DMS53 (cell line): Measurements from ENCODE around the gene CFAP54.
"Not testable (repeated sequence)": the region's sequence is repeated elsewhere in the genome, so short reads cannot be mapped to it uniquely, and the experiment has no call there.

Experiments
- DNase-seq: peaks from one replicate; lab custom pipeline; 2025; lab: John Stamatoyannopoulos, UW

CFAP54 gene, protein sequence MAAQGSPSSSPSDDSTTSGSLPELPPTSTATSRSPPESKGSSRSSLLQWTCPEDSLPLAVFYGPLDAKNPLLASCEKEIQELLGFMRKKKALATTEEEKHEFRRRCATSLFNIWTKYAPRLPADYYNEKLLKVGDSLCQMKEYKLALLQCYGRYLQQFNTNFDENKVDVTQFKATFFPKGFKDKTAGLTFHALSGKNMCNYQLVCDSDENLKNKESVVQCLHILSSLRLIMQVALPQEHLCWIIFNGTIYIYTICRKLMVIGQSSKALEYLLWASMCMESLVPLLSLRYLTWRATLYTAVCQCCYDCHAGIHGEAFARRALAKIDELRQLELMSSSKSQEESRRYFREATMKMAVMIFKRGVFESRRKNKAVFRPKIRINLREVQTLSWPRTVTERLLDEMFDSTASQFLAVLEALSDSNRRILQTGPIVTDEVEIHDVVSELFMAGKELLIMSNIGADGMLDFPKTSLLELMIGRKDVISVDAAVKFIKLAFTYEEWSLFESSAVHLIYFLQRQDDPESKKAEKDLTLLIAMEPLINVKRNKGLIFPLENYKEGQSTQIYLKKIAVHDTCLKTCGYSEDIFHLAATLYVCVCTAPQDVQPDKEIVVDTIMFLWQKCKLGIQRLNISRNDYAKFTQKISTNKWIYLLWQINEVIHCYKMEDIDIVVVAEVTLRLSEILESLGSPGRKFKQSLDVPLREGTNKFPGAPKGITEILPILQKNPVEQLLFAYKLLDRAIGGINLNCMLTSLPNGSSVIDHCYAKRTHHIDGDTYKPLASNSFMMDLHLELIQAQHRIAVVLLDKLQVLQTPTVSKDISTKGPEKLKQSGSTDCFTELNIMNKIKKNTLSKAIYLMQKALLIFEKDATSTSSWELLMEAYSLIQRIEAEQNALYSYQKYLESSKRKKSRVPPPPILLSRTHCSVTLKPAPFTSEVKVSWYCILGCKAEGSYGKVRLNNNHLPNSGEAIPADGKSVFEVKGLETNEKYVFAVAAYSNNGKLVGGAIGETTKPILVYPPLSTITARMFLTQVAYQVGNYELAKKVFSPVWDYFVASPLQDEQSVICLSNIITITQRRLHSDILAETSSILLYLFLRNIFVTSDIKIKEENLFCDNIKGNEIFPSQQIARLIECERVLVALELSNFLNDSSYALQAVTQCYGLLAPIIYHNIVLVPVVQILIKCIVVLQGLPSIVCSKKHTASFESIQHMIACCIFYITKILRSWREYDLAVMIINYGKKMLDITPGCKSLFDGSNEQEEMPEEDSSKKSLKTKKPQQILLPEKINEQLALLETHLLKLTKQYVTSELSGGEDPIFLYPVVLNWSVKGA (N-terminal part only)

DNA sequence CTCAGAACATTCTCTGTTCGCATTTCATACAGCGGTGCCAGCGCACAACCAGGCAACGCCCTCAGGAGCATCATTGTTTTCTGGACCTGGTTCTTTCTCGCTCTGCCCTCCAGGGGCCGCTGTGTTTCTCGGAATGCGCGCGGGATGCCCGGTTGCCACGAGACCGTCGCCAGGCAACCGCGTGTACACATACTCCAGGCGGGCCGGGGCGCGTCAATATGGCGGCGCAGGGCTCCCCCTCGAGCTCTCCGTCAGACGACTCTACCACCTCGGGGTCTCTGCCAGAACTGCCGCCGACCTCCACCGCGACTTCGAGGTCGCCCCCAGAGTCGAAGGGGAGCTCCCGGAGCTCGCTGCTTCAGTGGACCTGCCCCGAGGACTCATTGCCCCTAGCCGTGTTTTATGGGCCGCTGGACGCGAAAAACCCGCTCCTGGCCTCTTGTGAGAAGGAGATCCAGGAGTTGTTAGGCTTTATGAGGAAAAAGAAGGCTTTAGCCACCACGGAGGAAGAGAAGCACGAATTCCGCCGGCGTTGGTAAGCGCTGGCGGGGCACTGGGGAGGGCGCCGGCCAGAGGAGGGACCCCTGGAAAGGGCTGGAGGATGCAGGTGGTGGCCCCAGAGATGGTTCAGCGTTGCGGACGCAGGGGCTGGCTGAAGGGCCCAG is at the start of gene CFAP54:
TSS of gene CFAP54 (plus strand) at position 186 of the 665 bp plus-strand sequence. CDS start at position 219, 33 bp downstream.
- DNase-seq = peak; percentile 99

DNA sequence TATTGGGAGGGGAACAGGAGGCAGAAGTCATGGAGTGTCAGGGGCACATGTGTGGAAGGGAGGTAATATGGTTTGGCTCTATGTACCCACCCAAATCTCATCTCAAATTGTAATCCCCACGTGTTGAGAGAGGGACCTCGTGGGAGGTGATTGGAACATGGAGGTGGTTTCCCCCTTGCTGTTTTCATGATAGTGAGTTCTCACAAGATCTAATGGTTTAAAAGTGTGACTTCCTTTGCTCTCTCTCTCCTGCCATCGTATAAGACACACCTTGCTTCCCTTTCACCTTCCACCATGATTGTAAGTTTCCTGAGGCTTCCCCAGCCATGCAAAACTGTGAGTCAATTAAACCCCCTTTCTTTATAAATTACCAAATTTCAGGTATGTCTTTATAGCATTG is 47.6 kb upstream of the CFAP54 start:
- DNase-seq = no peak

DNA sequence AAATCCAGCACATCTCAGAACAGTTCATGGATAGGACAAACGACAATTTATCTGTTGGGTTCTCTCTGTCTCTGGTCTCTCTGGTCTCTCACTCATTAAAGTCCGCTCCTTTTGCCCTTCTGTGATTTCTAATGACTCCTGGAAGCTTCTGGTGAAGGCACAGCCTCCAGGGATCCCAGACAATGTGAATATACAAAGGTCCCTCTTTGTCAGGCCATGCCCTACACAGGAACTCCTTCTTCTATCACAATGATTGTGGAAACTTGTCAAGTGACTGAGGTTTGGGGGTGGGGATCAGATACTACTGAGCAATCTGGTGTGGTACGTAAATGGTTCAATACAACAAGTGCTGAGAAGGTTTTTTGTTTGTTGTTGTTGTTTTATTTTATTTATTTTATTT is 46.5 kb upstream of the CFAP54 start:
- DNase-seq = no peak

DNA sequence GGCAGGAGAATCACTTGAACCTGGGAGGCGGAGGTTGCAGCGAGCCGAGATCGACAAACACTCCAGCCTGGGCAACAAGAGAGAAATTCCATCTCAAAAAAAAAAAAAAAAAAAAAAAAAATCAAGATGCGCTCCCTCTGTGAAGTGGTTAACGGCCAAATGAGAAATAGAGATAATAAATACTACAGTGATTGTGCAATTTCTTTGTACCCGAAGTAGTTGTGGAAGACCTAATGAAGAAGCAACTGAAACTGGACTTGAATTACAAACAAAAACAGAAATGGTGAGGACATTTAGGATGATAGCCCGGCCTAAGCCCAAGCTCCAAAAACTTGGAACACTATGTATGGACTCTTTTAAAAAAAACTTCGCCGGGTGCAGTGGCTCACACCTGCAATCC is 45.0 kb upstream of the CFAP54 start:
- no peak for DNase-seq

DNA sequence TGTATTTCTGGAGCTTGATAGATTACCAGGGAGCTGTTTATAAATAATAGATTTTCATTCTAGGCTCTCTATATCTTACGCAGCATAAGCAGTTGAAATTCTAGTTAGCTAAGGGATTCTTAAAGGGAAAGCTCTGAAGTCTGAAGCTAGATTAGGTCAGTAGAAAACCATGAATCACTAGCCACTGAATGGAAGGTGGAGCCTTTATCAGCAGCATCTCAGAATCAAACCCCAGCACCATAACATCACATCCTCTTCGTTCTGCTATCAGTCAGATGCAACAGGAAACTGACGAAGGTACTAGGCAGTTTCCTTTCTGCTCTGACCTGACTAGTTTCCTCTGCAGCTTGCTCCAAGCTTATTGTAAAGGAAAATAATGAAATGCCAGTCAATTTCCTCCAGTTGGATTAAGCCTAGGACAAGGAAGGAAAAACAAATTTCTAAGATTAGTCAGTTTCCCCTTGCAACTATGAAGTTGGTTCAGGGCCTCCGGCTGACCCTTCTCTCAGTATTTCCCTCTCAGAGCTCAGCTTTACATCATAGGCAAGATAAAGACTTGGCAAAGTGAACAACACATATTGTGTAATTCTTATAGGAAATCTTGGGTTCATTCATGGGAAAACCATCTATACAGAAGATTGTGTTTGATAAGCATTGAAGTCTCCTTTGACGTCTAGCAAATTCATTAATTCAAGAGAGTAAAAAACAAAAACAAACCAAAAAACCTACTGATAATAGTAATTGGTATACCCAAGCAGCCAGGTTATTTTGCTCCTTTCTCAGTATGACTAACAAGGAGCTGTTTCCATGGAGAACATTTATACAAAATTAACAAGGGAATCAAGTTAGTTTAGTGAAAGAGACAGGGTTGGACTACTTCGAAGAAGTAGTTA is 43.4 kb upstream of the CFAP54 start:
- peak; percentile 14 for DNase-seq

DNA sequence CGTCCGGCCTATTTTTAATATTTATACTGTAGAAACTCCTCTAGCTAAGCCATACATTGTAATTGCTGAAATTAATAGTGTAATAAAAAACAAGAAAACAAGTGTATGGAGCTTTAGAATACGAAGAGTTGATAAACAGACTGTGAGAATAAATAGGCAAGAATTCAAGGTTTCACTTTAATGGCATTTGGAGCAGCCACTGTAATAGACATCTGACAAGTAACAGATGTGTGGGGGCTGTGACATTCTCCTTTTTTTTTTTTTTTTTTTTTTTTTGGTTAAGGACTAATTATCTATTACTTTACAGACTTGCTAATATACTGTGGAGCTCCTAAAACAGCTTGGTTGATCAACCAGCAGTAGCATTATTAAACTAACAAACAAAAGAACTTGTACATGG is 42.1 kb upstream of the CFAP54 start:
- no peak for DNase-seq

DNA sequence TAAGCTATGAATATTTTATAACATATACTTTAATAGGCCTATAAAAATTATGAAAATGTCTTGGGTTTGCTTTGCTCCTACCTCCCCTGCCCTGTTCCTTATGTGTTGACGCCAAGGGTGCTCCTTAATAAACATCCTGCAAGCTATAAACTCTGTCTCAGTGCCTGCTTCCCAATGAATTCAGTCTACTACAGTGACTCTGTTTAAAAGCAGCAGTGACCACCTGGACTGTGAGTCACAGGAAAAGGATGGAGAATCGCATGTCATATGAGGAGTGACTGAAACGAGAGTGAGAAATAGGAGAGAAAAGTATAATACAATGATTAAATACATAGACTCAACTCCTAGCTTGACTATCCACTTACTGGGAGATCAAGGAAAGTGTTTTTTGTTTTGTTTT is 41.1 kb upstream of the CFAP54 start:
- peak; percentile 64 for DNase-seq

DNA sequence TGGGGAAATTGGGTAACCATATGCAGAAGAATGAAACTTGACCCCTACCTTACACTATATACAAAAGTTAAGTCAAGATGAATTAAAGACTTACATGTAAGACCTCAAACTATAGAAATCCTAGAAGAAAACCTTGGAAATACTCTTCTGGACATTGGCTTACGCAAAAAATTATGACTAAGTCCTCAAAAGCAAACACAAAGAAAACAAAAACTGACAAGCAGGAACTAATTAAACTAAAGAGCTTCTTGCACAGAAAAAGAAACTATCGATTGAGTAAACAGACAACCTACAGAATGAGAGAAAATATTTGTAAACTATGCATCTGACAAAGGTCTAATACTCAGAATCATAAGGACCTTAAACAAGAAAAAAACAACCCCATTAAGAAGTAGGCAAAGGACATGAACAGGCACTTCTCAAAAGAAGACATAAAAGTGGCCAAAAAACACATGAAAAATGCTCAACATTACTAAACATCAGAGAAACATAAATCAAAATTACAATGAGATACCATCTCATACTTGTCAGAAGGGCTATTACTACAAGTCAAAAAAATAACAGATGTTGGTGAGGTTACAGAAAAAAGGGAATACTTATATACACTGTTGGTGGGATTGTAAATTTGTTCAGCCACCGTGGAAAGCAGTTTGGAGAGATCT is 37.0 kb upstream of the CFAP54 start:
- peak; percentile 25 for DNase-seq

DNA sequence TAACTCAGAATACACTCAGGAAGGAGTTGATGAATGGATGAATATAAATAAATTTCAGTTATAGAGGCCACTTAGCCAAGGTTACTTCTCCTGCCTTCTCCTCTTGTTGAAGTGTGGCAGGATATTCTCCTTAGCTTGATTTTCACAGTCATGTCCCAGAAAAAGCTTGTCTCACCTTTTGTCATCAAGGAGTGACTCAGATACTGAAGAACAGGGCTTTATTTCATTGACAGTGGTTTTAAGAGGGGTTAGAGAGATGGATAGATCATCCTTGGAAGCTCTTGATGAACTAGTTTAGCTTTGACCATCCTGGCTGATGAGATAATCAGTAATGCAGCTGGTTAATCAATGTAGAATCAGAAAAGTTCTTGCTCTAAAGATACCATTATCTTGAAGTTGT is 35.0 kb upstream of the CFAP54 start:
- DNase-seq = peak; percentile 61

DNA sequence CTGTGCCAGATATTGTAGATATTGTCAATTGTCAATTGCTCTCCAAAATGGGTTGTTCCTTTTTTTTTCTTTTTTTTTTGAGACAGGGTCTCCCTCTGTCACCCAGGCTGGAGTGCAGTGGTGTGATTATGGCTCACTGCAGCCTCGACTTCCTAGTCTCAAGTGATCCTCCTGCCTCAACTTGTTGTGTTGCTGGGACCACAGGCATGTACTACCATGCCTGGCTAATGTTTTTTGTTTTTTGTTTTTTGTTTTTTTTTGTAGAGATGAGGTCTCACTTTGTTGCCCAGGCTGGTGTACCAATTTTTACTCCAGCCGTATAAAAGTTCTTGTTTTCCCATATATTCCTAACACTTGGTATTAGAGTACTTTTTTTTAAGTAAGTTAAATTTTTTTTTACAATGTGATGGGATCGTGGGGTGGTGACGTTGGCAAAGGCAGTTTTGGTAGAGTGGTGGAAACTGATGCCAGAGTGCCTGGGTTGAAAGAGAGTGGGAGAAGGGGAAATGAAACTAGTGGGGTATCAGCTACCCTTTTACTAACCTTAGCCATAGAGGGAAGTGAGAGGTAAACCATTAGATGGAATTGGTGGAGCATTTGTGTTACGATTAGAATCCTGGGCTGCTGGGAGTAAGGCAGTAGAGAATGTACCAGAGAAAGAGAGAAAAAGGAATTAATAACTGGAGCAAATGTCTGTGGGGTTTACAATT is 33.0 kb upstream of the CFAP54 start:
- no peak for DNase-seq

DNA sequence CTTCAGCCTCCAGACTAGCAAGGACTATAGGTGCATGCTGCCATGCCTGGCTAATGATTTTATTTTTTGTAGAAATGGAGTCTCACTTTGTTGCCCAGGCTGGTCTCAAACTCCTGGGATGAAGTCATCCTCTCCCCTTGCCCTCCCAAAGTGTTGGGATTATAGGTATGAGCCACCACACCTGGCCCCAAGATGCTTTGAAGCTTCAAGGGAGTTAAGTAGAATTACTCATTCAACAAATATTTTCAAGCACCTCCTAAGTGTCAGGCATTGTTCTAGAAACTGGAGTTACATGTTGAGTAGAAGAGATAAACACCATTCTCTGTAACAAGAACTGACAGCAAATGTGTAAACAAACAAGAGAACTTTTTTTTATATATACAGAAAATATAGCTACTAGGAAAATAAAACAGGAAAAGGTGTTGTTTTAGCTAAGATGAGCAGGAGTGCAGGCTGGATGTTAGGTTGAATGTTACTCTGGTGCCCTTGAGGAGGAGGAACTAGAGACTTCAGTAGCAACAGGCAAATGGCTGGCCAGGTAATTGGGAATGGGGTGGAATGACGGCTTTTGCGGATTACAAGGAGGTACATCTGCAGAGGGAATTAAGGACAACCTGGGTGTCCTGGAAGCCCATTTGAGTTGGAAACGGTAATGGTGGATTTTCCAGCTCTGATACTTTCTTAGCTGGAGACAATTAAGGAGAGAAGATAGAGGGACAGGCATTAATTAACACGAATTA is 32.0 kb upstream of the CFAP54 start:
- peak; percentile 98 for DNase-seq

DNA sequence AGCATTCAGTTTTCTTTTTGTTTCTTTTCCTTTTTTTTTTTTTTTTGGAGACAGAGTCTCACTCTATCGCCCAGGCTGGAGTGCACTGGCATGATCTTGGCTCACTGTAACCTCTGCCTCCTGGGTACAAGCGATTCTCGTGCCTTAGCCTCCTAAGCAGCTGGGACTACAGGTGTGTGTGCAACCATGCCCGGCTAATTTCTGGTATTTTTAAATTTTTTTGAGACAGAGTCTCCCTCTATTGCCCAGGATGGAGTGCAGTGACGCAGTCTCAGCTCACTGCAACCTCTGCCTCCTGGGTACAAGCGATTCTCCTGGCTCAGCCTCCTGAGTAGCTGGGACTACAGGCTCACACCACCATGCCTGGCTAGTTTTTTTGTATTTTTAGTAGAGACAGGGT is 30.1 kb upstream of the CFAP54 start:
- DNase-seq = not testable (repeated sequence)

DNA sequence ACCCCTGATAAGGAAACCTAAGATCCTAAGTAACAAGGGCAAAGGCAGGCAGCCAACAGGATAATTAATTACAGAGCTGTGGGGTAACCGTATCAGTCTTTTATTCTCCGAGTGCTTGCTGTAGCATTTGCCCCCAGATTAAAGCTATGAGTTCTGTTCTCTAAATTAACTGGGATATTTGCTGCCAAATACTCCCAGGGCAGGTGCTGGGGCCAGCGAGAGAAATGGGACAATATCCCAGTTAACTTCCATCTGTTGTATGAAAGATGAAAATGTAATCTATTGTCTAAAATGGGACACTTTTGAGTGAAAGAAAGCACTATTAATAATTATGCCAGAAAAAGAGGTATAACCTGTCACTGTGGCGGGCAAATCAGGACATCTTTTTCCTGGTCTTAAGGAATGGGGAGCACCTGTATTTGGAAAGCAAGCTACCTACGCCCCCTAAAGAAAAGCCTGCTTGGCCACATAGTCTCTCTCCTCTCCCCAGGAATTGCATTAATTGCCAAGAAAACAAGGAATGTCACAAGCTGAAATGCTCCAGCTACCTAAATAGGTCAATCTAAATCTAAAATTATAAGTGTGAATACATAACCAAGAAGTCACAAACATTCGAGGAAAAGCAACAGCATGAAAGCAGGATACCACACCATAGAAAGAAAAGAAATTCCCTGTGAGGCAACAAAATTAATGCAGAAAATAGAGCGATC is 26.7 kb upstream of the CFAP54 start:
- no peak for DNase-seq

DNA sequence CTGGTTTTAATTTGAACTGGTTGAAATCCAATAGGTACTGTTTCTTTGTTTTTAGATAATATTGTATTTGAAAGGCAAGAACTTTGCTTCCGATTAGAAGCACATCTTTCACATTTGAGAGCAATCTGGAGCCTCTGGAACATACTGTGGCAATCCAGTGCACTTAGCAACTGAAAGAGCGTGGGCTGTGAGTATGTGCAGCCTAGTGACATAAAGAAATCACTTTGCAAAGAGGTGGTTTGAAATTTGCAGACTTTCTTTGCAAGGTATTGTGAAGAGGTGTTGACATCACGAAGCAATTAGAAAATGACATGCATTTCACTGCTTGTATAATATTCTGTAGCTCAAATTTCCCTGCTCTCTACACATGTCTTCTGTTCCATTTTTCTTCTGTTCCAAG is 23.5 kb upstream of the CFAP54 start:
- no peak for DNase-seq

DNA sequence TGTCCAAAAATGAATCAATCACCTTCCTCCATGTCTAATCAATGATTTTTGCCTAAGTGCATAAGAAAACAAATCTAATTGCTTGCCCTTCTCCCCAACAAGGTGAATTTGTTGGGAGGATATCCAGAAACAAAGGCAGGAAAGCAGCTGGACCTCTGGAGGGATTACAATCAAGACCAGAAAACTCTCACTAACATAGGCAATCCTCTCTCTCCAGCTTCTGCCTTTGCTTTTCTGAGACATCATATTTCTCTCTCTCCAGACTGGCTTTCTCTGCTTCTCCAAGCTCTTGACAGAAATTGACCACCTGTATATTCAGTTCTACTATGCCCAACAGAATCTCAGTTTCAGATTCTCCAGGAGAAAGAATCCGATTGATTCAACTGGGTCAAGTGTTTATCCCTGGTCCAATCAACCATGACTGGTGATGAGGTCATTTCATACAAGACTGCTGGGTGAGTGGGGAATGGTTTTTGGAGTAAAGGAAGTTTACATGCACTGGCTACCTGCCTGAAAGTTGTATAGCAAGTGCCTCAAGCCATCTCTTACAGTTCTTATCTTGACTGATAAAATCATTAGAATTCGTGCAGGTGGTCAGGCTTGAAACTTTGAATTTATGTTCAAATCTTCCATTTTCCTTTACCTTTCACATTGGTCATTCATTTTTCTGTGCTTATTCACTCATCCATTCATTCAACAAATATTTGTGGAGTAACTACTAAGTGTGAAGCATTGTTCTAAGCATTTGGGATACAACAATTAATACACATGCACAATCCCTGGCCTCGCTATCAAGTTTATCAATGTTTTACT is 22.2 kb upstream of the CFAP54 start:
- peak; percentile 97 for DNase-seq

DNA sequence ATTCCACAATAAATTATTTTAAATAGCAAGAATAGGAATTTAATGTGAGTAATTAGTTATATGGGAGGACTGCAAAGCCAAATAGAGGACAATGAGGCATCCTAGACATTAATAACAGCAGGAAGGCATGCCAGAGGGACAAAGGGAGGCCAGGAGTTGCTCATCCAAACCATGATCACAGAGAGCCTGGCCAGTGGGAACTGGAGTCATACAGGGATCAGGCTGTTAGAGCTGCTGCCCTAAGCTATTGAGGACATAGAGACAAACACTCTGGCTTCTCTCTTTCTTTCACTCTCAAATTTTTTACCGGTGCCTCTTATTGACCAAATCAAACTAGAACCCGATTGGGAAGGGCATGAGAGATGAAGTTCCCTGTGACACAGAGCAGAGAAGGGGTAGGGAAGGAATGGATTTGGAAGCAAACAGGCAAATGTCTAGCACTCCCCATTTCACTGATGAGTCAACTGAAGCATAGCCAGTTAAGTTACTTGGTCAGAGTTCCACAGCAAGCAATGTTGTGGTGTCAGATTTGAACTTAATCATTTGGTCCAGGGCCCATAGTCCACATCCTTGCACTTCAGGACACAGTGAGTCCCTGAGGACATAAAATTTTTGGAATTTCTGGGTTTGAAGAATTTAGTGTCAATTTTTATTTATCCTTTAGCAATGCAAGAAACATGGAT is 17.9 kb upstream of the CFAP54 start:
- peak; percentile 27 for DNase-seq

DNA sequence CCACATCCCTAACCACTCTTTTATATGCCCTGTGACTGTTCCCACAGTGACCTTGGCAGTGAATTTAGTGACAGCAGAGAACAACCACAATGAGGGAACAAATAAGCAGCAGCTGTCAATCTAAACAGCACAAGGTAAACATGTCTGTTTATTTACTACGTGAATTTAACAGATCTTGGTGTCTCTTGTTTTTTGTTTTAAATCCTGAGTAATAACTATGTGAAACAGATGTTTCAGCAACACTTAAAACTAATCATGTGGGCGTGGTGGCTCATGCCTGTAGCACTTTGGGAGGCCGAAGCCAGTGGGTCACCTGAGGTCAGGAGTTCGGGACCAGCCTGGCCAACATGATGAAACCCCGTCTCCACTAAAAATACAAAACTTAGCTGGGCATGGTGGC is 17.0 kb upstream of the CFAP54 start:
- peak; percentile 63 for DNase-seq
